Astrocyte (in vitro differentiated cells and primary cell): Measurements from ENCODE around the gene DOCK1.

ENCODE experiments used
- CTCF ChIP-seq: IDR thresholded peaks from 2 replicates; pipeline ENCODE4 v1.5.1; 2011; ENCODE audit warnings: low read depth, mild to moderate bottlenecking, inconsistent platforms, low read length, moderate library complexity; ENCODE audit not compliant: insufficient read depth
- EZH2 ChIP-seq: IDR thresholded peaks from 2 replicates; pipeline ENCODE4 v1.6.1; 2012; ENCODE audit warnings: mild to moderate bottlenecking, low read length, inconsistent platforms; ENCODE audit not compliant: insufficient read depth

GRCh38 chr10:127009366-127009765 lies 104.1 kb downstream of the DOCK1 start:
- TF ChIP-seq EZH2 (no peak), CTCF (no peak)
